SK-N-SH treated with all-trans-retinoic acid at 6 μM for 48 hours (cell line): Measurements from ENCODE around the gene SPNS3.

Experiments
- ATAC-seq: fragments of 200-7000 bp; cut with Tn5 transposase; 3 replicates; pipeline ENCODE4 v1.9.1; 2020; ENCODE audit warnings: mild to moderate bottlenecking, moderate library complexity
- ARNTL ChIP-seq: fragments of 450-650 bp; formaldehyde crosslinking; IDR thresholded peaks from 2 replicates; pipeline ENCODE4 v1.5.0; 2020; ENCODE audit warnings: low read depth, mild to moderate bottlenecking, moderate library complexity, borderline replicate concordance
- BACH2 ChIP-seq: fragments of 250-450 bp; sonication (Bioruptor Pico); IDR thresholded peaks from 2 replicates; pipeline ENCODE4 v1.9.0; 2021; ENCODE audit warnings: mild to moderate bottlenecking, borderline replicate concordance
- CREB5 ChIP-seq: fragments of 250-450 bp; sonication (Bioruptor Pico); IDR thresholded peaks from 2 replicates; pipeline ENCODE4 v1.5.1; 2020; ENCODE audit warnings: low read depth, mild to moderate bottlenecking, moderate library complexity
- CSDC2 ChIP-seq: fragments of 250-450 bp; sonication (Bioruptor Pico); IDR thresholded peaks from 2 replicates; pipeline ENCODE4 v1.5.0; 2020; ENCODE audit warnings: mild to moderate bottlenecking, moderate library complexity
- CSRNP3 ChIP-seq: fragments of 250-450 bp; sonication (Bioruptor Pico); IDR thresholded peaks from 2 replicates; pipeline ENCODE4 v1.5.1; 2021; ENCODE audit warnings: mild to moderate bottlenecking, moderate library complexity
- ESRRG ChIP-seq: fragments of 250-450 bp; sonication (Bioruptor Pico); IDR thresholded peaks from 2 replicates; pipeline ENCODE4 v1.6.1; 2021; ENCODE audit warnings: mild to moderate bottlenecking
- GLIS3 ChIP-seq: fragments of 250-450 bp; sonication (Bioruptor Pico); IDR thresholded peaks from 2 replicates; pipeline ENCODE4 v1.5.0; 2020; ENCODE audit warnings: mild to moderate bottlenecking, moderate library complexity
- ISL1 ChIP-seq: fragments of 250-450 bp; sonication (Bioruptor Pico); IDR thresholded peaks from 2 replicates; pipeline ENCODE4 v2.1.2; 2022; ENCODE audit warnings: mild to moderate bottlenecking, moderate library complexity
- OSR1 ChIP-seq: fragments of 250-450 bp; sonication (Bioruptor Pico); IDR thresholded peaks from 2 replicates; pipeline ENCODE4 v1.8.0; 2022; ENCODE audit warnings: moderate library complexity, mild to moderate bottlenecking, inconsistent platforms
- PPARA ChIP-seq: fragments of 250-450 bp; sonication (Bioruptor Pico); IDR thresholded peaks from 2 replicates; pipeline ENCODE4 v1.5.0; 2020; ENCODE audit warnings: mild to moderate bottlenecking, borderline replicate concordance
- RARB ChIP-seq: fragments of 250-450 bp; sonication (Bioruptor Pico); IDR thresholded peaks from 2 replicates; pipeline ENCODE4 v1.8.0; 2021; ENCODE audit warnings: mild to moderate bottlenecking, moderate library complexity
- SNAI2 ChIP-seq: fragments of 250-450 bp; sonication (Bioruptor Pico); IDR thresholded peaks from 2 replicates; pipeline ENCODE4 v1.5.0; 2020; ENCODE audit warnings: mild to moderate bottlenecking, moderate library complexity
- TCF4 ChIP-seq: fragments of 250-450 bp; sonication (Bioruptor Pico); IDR thresholded peaks from 2 replicates; pipeline ENCODE4 v1.8.0; 2021; ENCODE audit warnings: mild to moderate bottlenecking, moderate library complexity, borderline replicate concordance
- TOX ChIP-seq: fragments of 250-450 bp; sonication (Bioruptor Pico); IDR thresholded peaks from 2 replicates; pipeline ENCODE4 v1.8.0; 2021; ENCODE audit warnings: mild to moderate bottlenecking, moderate library complexity, borderline replicate concordance
- ZC3H10 ChIP-seq: fragments of 250-450 bp; sonication (Bioruptor Pico); IDR thresholded peaks from 2 replicates; pipeline ENCODE4 v1.5.1; 2021; ENCODE audit warnings: mild to moderate bottlenecking, moderate library complexity
- ZFP3 ChIP-seq: fragments of 250-450 bp; sonication (Bioruptor Pico); IDR thresholded peaks from 2 replicates; pipeline ENCODE4 v1.5.0; 2020; ENCODE audit warnings: mild to moderate bottlenecking, moderate library complexity
- ZNF565 ChIP-seq: fragments of 450-650 bp; formaldehyde crosslinking; conservative IDR thresholded peaks from 2 replicates; pipeline ENCODE4 v1.5.0; 2020; ENCODE audit warnings: low read depth, mild to moderate bottlenecking, moderate library complexity
- ZNF70 ChIP-seq: fragments of 450-650 bp; formaldehyde crosslinking; IDR thresholded peaks from 2 replicates; pipeline ENCODE4 v1.5.0; 2020; ENCODE audit warnings: mild to moderate bottlenecking, moderate library complexity
- ZNF8 ChIP-seq: fragments of 450-650 bp; formaldehyde crosslinking; IDR thresholded peaks from 2 replicates; pipeline ENCODE4 v1.5.0; 2020; ENCODE audit warnings: mild to moderate bottlenecking, moderate library complexity
- TF ChIP-seq, protein P1 (sequence below): fragments of 250-450 bp; sonication (Bioruptor Pico); IDR thresholded peaks from 2 replicates; pipeline ENCODE4 v1.8.0; 2021; ENCODE audit warnings: low read depth, mild to moderate bottlenecking, moderate library complexity, borderline replicate concordance
- TF ChIP-seq, protein P2 (sequence below): fragments of 250-450 bp; sonication (Bioruptor Pico); IDR thresholded peaks from 2 replicates; pipeline ENCODE4 v1.5.0; 2020; ENCODE audit warnings: mild to moderate bottlenecking, moderate library complexity

Gene SPNS3

GRCh38 chr17:4406386-4406785 is 27.4 kb upstream of the SPNS3 start:
- no peak for TF ChIP-seq ISL1 (CRISPR knock-in tag)
- no peak for TF ChIP-seq CREB5 (CRISPR knock-in tag)
- TF ChIP-seq BACH2, result no peak
- TF ChIP-seq, protein P1, sequence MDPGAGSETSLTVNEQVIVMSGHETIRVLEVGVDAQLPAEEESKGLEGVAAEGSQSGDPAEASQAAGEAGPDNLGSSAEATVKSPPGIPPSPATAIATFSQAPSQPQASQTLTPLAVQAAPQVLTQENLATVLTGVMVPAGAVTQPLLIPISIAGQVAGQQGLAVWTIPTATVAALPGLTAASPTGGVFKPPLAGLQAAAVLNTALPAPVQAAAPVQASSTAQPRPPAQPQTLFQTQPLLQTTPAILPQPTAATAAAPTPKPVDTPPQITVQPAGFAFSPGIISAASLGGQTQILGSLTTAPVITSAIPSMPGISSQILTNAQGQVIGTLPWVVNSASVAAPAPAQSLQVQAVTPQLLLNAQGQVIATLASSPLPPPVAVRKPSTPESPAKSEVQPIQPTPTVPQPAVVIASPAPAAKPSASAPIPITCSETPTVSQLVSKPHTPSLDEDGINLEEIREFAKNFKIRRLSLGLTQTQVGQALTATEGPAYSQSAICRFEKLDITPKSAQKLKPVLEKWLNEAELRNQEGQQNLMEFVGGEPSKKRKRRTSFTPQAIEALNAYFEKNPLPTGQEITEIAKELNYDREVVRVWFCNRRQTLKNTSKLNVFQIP (CRISPR knock-in tag), result no peak
- TF ChIP-seq PPARA (CRISPR knock-in tag), result no peak

GRCh38 chr17:4407216-4407615 is 26.5 kb upstream of the SPNS3 start:
- TF ChIP-seq GLIS3 (no peak), ZC3H10 (CRISPR knock-in tag) (no peak), ZNF565 (CRISPR knock-in tag) (no peak), PPARA (CRISPR knock-in tag) (no peak), CSDC2 (CRISPR knock-in tag) (no peak), ESRRG (no peak), OSR1 (CRISPR knock-in tag) (no peak), ZNF70 (no peak), ZNF8 (CRISPR knock-in tag) (no peak)
- TF ChIP-seq, protein P1 (CRISPR knock-in tag), result no peak
- TF ChIP-seq, protein P2, sequence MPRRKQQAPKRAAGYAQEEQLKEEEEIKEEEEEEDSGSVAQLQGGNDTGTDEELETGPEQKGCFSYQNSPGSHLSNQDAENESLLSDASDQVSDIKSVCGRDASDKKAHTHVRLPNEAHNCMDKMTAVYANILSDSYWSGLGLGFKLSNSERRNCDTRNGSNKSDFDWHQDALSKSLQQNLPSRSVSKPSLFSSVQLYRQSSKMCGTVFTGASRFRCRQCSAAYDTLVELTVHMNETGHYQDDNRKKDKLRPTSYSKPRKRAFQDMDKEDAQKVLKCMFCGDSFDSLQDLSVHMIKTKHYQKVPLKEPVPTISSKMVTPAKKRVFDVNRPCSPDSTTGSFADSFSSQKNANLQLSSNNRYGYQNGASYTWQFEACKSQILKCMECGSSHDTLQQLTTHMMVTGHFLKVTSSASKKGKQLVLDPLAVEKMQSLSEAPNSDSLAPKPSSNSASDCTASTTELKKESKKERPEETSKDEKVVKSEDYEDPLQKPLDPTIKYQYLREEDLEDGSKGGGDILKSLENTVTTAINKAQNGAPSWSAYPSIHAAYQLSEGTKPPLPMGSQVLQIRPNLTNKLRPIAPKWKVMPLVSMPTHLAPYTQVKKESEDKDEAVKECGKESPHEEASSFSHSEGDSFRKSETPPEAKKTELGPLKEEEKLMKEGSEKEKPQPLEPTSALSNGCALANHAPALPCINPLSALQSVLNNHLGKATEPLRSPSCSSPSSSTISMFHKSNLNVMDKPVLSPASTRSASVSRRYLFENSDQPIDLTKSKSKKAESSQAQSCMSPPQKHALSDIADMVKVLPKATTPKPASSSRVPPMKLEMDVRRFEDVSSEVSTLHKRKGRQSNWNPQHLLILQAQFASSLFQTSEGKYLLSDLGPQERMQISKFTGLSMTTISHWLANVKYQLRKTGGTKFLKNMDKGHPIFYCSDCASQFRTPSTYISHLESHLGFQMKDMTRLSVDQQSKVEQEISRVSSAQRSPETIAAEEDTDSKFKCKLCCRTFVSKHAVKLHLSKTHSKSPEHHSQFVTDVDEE (CRISPR knock-in tag), result no peak

More at GRCh38 chr17:4406386-4406785, 27.4 kb upstream of the SPNS3 start:
- ATAC-seq, result no peak

GRCh38 chr17:4407851-4408250 is 25.9 kb upstream of the SPNS3 start:
- ATAC-seq, result no peak
- no peak for TF ChIP-seq ESRRG

More at GRCh38 chr17:4407216-4407615, 26.5 kb upstream of the SPNS3 start:
- ATAC-seq, result no peak

DNA sequence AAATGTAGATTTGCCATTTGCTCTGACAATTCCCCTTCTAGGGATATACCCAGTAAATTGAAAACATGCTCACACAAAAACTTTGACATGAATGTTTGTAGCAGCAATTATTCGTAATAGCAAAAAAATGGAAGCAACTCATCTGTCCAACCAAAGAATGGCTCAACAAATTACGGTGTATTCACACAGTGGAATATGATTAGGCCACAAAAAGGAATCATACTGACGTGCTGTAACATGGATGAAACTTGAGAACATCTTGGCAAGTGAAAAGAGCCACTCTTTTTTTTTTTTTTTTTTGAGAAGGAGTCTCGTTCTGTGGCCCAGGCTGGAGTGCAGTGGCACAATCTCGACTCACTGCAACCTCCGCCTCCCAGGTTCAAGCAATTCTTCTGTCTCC is 24.1 kb upstream of the SPNS3 start:
- TF ChIP-seq, protein P2 (CRISPR knock-in tag), result no peak
- TF ChIP-seq ISL1 (CRISPR knock-in tag) (no peak), ARNTL (no peak), ZNF565 (CRISPR knock-in tag) (no peak), GLIS3 (no peak), ZNF8 (CRISPR knock-in tag) (no peak), TOX (CRISPR knock-in tag) (no peak), SNAI2 (CRISPR knock-in tag) (no peak), TCF4 (CRISPR knock-in tag) (no peak), ZC3H10 (CRISPR knock-in tag) (no peak), ZFP3 (CRISPR knock-in tag) (no peak), RARB (CRISPR knock-in tag) (no peak), CSRNP3 (CRISPR knock-in tag) (no peak), ESRRG (no peak)
- TF ChIP-seq, protein P1 (CRISPR knock-in tag), result no peak
- ATAC-seq, result no peak
